GM23338 (cell line): ENCODE measurements around the gene RARG. TPM values are rescaled to one million over a fixed set of nuclear protein-coding genes. Genes with fewer than 3 reads are reported as not detected.

Source experiments
- ATAC-seq: fragments of 200-7000 bp; cut with Tn5 transposase; 3 replicates; pipeline ENCODE4 v1.9.1; 2020
- DNase-seq: peaks from one replicate; pipeline ENCODE4 v3.0.0-alpha.2; 2015; ENCODE audit warnings: low spot score
- H2AFZ ChIP-seq: fragments of 200-600 bp; sonication (generic); 2 replicates; pipeline ENCODE4 v1.8.0; 2016; ENCODE audit warnings: antibody characterized with exemption, mild to moderate bottlenecking, moderate library complexity
- H3F3A ChIP-seq: fragments of 200-600 bp; sonication (generic); replicated peaks from 2 replicates; pipeline ENCODE4 v1.8.0; 2017; ENCODE audit warnings: antibody characterized with exemption, mixed run types, low read depth
- H3K27ac ChIP-seq: fragments of 200-600 bp; sonication (generic); 2 replicates; pipeline ENCODE4 v1.6.1; 2016; ENCODE audit warnings: low read depth
- H3K27me3 ChIP-seq: fragments of 200-600 bp; sonication (generic); 2 replicates; pipeline ENCODE4 v1.8.0; 2016; ENCODE audit warnings: mild to moderate bottlenecking, mixed run types, moderate library complexity; ENCODE audit not compliant: insufficient read depth
- H3K36me3 ChIP-seq: fragments of 200-600 bp; sonication (generic); 2 replicates; pipeline ENCODE4 v1.8.0; 2016; ENCODE audit warnings: mild to moderate bottlenecking; ENCODE audit not compliant: insufficient read depth
- H3K4me1 ChIP-seq: fragments of 200-600 bp; sonication (generic); 2 replicates; pipeline ENCODE4 v1.8.0; 2016; ENCODE audit warnings: mild to moderate bottlenecking, moderate library complexity; ENCODE audit not compliant: insufficient read depth
- H3K4me2 ChIP-seq: fragments of 200-600 bp; sonication (generic); 2 replicates; pipeline ENCODE4 v1.7.1; 2017; ENCODE audit warnings: mixed run types
- H3K4me3 ChIP-seq: fragments of 200-600 bp; sonication (generic); 2 replicates; pipeline ENCODE4 v1.6.1; 2016; ENCODE audit warnings: mixed run types
- H3K79me2 ChIP-seq: fragments of 200-600 bp; sonication (generic); replicated peaks from 2 replicates; pipeline ENCODE4 v1.8.0; 2017; ENCODE audit warnings: mild to moderate bottlenecking; ENCODE audit not compliant: insufficient read depth
- H3K9me2 ChIP-seq: fragments of 200-600 bp; sonication (generic); 2 replicates; pipeline ENCODE4 v1.8.0; 2017; ENCODE audit not compliant: insufficient read depth
- H4K20me1 ChIP-seq: fragments of 200-600 bp; sonication (generic); replicated peaks from 2 replicates; pipeline ENCODE4 v1.8.0; 2017; ENCODE audit warnings: mild to moderate bottlenecking; ENCODE audit not compliant: insufficient read depth
- H3K27ac Mint-ChIP-seq: 2 replicates; pipeline ENCODE4 v1.8.0; 2020; ENCODE audit warnings: inconsistent platforms, mild to moderate bottlenecking, moderate library complexity, mixed read lengths
- H3K27me3 Mint-ChIP-seq: 3 replicates; pipeline ENCODE4 v1.8.0; 2022; ENCODE audit warnings: low read depth, mild to moderate bottlenecking, moderate library complexity, mixed read lengths, inconsistent platforms; ENCODE audit not compliant: insufficient read depth, poor library complexity
- H3K36me3 Mint-ChIP-seq: 3 replicates; pipeline ENCODE4 v1.8.0; 2021; ENCODE audit warnings: low read depth, mild to moderate bottlenecking, inconsistent platforms, moderate library complexity, mixed read lengths
- H3K4me1 Mint-ChIP-seq: 3 replicates; pipeline ENCODE4 v1.8.0; 2020; ENCODE audit warnings: mild to moderate bottlenecking, inconsistent platforms, mixed read lengths
- H3K4me3 Mint-ChIP-seq: 3 replicates; pipeline ENCODE4 v1.8.0; 2021; ENCODE audit warnings: moderate library complexity, mild to moderate bottlenecking, inconsistent platforms, mixed read lengths
- H3K9me3 Mint-ChIP-seq: 3 replicates; pipeline ENCODE4 v1.8.0; 2020; ENCODE audit warnings: moderate library complexity, mild to moderate bottlenecking, inconsistent platforms, mixed read lengths
- CREB1 ChIP-seq: fragments of 250-450 bp; sonication (Bioruptor Pico); IDR thresholded peaks from 2 replicates; pipeline ENCODE4 v1.5.0; 2020; ENCODE audit warnings: low read depth, mild to moderate bottlenecking, moderate library complexity
- ETS1 ChIP-seq: IDR thresholded peaks from 2 replicates; pipeline ENCODE4 v1.6.1; 2016; ENCODE audit warnings: antibody characterized with exemption
- EZH2phosphoT487 ChIP-seq: fragments of 200-600 bp; sonication (generic); IDR thresholded peaks from one replicate; pipeline ENCODE4 v1.8.1; 2018; ENCODE audit warnings: antibody characterized with exemption; ENCODE audit not compliant: unreplicated experiment
- POLR2AphosphoS5 ChIP-seq: IDR thresholded peaks from 2 replicates; pipeline ENCODE4 v1.6.1; 2016; ENCODE audit warnings: antibody characterized with exemption, low read depth
- REST ChIP-seq: IDR thresholded peaks from one replicate; pipeline ENCODE4 v1.6.1; 2018; ENCODE audit warnings: antibody characterized with exemption; ENCODE audit not compliant: unreplicated experiment
- STAT1 ChIP-seq: IDR thresholded peaks from one replicate; pipeline ENCODE4 v1.6.1; 2016; ENCODE audit warnings: antibody characterized with exemption; ENCODE audit not compliant: unreplicated experiment
- ZNF331 ChIP-seq: fragments of 250-450 bp; sonication (Bioruptor Pico); IDR thresholded peaks from 2 replicates; pipeline ENCODE4 v1.5.0; 2020; ENCODE audit warnings: low read depth, mild to moderate bottlenecking, moderate library complexity
- polyA plus RNA-seq: library from polyadenylated mRNA; unstranded; fragments of >200 nt; fragmentation: Nextera tagmentation; extraction: Ambion mirVana; gene quantifications from 2 replicates; pipeline ENCODE4 v1.2.1, GENCODE V29; 2016
- total RNA-seq: library from RNA; depleted of rRNA; stranded (reverse); fragments of >200 nt; shearing (Covaris generic); gene quantifications from 2 replicates; pipeline ENCODE4 v1.2.3, GENCODE V29; 2014
- TF ChIP-seq, protein P1 (sequence below): fragments of 250-450 bp; sonication (Bioruptor Pico); IDR thresholded peaks from 2 replicates; pipeline ENCODE4 v1.5.0; 2020; ENCODE audit warnings: mild to moderate bottlenecking, moderate library complexity
- TF ChIP-seq, protein P2 (sequence below), 2 experiments: fragments of 200-600 bp in 1 of 2; sonication (generic) in 1 of 2; conservative IDR thresholded peaks; 2 replicates each; pipeline versions ENCODE4 v1.5.1 to v1.6.1; 2016 to 2017; ENCODE audit warnings: antibody characterized with exemption in 2 of 2, low read depth in 2 of 2, mild to moderate bottlenecking in 2 of 2, moderate library complexity in 1 of 2

Gene RARG
- total and polyA plus RNA-seq, 2 experiments from 2014 or later: 18.5 to 50.2 TPM

DNA sequence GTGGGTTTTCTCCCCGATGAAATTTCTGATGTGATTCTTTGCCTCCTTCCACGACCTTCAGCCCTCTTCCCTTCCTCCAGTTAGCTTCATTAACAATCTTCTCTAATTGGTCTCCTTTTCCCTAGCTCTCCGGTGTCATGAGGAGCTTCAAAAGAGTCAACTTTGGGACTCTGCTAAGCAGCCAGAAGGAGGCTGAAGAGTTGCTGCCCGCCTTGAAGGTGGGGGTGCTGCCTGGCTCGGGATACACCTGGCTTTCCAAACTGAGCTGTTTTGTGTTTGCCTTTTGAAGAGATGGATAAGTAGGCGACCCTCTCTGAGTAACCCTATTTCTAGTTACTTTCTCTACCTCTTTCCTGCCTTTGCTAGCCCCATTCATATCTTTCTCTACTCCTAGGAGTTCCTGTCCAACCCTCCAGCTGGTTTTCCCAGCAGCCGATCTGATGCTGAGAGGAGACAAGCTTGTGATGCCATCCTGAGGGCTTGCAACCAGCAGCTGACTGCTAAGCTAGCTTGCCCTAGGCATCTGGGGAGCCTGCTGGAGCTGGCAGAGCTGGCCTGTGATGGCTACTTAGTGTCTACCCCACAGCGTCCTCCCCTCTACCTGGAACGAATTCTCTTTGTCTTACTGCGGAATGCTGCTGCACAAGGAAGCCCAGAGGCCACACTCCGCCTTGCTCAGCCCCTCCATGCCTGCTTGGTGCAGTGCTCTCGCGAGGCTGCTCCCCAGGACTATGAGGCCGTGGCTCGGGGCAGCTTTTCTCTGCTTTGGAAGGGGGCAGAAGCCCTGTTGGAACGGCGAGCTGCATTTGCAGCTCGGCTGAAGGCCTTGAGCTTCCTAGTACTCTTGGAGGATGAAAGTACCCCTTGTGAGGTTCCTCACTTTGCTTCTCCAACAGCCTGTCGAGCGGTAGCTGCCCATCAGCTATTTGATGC is 36.9 kb upstream of the RARG start (continued):
- TF ChIP-seq ZNF331 (CRISPR knock-in tag) (no peak), STAT1 (no peak)

GRCh38 chr12:53267999-53268629 is 36.1 kb upstream of the RARG start, which contains the start of gene ESPL1:
Gene ESPL1, plus strand, starts transcription at chr12:53268299. Its CDS starts 468 bp downstream, at chr12:53268767.
- Histone ChIP-seq H3K36me3 (0 out of 2 replicates have a peak, but pooled peaks cover 4% of the 10 kb centered on the region), H3K79me2 (peaks cover 21% of the 10 kb centered on the region; the same call in 1 of the 2 replicates), H4K20me1 (0 out of 2 replicates have a peak, but pooled peaks cover 6% of the 10 kb centered on the region), H2AFZ (peak within 1 kb of the TSS; percentile 98), H3K27ac (no peak within 1 kb of the TSS), H3K4me2 (peak within 1 kb of the TSS; percentile 97), H3K27me3 (no peaks in the 10 kb centered on the region), H3K9me2 (no peaks in the 10 kb centered on the region), H3K4me3 (peak within 1 kb of the TSS; percentile 96), H3F3A (0 out of 2 replicates have a peak, but pooled peaks cover 9% of the 10 kb centered on the region), H3K4me1 (peaks cover 12% of the 10 kb centered on the region)
- H3K27me3 Mint-ChIP-seq: peaks cover 23% of the 10 kb centered on the region
- peaks cover 36% of the 10 kb centered on the region for H3K36me3 Mint-ChIP-seq
- H3K27ac Mint-ChIP-seq: peak within 1 kb of the TSS; percentile 81
- peak; percentile 93 for ATAC-seq
- no peaks in the 10 kb centered on the region; the same call in 2 of the 3 replicates for H3K9me3 Mint-ChIP-seq
- peaks cover 29% of the 10 kb centered on the region for H3K4me1 Mint-ChIP-seq
- TF ChIP-seq, protein P1, sequence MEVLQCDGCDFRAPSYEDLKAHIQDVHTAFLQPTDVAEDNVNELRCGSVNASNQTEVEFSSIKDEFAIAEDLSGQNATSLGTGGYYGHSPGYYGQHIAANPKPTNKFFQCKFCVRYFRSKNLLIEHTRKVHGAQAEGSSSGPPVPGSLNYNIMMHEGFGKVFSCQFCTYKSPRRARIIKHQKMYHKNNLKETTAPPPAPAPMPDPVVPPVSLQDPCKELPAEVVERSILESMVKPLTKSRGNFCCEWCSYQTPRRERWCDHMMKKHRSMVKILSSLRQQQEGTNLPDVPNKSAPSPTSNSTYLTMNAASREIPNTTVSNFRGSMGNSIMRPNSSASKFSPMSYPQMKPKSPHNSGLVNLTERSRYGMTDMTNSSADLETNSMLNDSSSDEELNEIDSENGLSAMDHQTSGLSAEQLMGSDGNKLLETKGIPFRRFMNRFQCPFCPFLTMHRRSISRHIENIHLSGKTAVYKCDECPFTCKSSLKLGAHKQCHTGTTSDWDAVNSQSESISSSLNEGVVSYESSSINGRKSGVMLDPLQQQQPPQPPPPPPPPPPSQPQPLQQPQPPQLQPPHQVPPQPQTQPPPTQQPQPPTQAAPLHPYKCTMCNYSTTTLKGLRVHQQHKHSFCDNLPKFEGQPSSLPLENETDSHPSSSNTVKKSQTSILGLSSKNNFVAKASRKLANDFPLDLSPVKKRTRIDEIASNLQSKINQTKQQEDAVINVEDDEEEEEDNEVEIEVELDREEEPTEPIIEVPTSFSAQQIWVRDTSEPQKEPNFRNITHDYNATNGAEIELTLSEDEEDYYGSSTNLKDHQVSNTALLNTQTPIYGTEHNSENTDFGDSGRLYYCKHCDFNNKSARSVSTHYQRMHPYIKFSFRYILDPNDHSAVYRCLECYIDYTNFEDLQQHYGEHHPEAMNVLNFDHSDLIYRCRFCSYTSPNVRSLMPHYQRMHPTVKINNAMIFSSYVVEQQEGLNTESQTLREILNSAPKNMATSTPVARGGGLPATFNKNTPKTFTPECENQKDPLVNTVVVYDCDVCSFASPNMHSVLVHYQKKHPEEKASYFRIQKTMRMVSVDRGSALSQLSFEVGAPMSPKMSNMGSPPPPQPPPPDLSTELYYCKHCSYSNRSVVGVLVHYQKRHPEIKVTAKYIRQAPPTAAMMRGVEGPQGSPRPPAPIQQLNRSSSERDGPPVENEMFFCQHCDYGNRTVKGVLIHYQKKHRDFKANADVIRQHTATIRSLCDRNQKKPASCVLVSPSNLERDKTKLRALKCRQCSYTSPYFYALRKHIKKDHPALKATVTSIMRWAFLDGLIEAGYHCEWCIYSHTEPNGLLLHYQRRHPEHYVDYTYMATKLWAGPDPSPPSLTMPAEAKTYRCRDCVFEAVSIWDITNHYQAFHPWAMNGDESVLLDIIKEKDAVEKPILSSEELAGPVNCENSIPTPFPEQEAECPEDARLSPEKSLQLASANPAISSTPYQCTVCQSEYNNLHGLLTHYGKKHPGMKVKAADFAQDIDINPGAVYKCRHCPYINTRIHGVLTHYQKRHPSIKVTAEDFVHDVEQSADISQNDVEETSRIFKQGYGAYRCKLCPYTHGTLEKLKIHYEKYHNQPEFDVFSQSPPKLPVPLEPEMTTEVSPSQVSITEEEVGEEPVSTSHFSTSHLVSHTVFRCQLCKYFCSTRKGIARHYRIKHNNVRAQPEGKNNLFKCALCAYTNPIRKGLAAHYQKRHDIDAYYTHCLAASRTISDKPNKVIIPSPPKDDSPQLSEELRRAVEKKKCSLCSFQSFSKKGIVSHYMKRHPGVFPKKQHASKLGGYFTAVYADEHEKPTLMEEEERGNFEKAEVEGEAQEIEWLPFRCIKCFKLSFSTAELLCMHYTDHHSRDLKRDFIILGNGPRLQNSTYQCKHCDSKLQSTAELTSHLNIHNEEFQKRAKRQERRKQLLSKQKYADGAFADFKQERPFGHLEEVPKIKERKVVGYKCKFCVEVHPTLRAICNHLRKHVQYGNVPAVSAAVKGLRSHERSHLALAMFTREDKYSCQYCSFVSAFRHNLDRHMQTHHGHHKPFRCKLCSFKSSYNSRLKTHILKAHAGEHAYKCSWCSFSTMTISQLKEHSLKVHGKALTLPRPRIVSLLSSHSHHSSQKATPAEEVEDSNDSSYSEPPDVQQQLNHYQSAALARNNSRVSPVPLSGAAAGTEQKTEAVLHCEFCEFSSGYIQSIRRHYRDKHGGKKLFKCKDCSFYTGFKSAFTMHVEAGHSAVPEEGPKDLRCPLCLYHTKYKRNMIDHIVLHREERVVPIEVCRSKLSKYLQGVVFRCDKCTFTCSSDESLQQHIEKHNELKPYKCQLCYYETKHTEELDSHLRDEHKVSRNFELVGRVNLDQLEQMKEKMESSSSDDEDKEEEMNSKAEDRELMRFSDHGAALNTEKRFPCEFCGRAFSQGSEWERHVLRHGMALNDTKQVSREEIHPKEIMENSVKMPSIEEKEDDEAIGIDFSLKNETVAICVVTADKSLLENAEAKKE (CRISPR knock-in tag): no peak
- TF ChIP-seq EZH2phosphoT487: no peak
- TF ChIP-seq REST: no peak
- no peak for TF ChIP-seq STAT1
- TF ChIP-seq POLR2AphosphoS5: peak; percentile 82
- peak; percentile 65 for TF ChIP-seq CREB1 (CRISPR knock-in tag)
- TF ChIP-seq ETS1: peak; percentile 79
- TF ChIP-seq, protein P2, sequence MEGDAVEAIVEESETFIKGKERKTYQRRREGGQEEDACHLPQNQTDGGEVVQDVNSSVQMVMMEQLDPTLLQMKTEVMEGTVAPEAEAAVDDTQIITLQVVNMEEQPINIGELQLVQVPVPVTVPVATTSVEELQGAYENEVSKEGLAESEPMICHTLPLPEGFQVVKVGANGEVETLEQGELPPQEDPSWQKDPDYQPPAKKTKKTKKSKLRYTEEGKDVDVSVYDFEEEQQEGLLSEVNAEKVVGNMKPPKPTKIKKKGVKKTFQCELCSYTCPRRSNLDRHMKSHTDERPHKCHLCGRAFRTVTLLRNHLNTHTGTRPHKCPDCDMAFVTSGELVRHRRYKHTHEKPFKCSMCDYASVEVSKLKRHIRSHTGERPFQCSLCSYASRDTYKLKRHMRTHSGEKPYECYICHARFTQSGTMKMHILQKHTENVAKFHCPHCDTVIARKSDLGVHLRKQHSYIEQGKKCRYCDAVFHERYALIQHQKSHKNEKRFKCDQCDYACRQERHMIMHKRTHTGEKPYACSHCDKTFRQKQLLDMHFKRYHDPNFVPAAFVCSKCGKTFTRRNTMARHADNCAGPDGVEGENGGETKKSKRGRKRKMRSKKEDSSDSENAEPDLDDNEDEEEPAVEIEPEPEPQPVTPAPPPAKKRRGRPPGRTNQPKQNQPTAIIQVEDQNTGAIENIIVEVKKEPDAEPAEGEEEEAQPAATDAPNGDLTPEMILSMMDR (conservative IDR thresholded peaks at IDR 0.05; ENCODE audit: low read depth in 2 of 2): peak; percentile 35 to 54
- peak within 1 kb of the TSS; percentile 96 for H3K4me3 Mint-ChIP-seq
- peak; percentile 94 for DNase-seq
